Smooth muscle cell (in vitro differentiated cells): ENCODE measurements around the gene PAK5. TPM values are rescaled to one million over a fixed set of nuclear protein-coding genes. Genes with fewer than 3 reads are reported as not detected.

Source experiments
- DNase-seq: peaks from one replicate; lab custom pipeline; 2025; ENCODE audit not compliant: unreplicated experiment; lab: John Stamatoyannopoulos, UW
- H2AFZ ChIP-seq: fragments of 200-600 bp; sonication (generic); 2 replicates; pipeline ENCODE4 v1.6.0; 2016; ENCODE audit warnings: antibody characterized with exemption, low read depth, mild to moderate bottlenecking
- H3F3A ChIP-seq: fragments of 200-600 bp; sonication (generic); 2 replicates; pipeline ENCODE4 v1.6.0; 2017; ENCODE audit warnings: antibody characterized with exemption, low read depth
- H3K27ac ChIP-seq: fragments of 200-600 bp; sonication (generic); 2 replicates; pipeline ENCODE4 v1.5.1; 2016; ENCODE audit warnings: low read depth, mild to moderate bottlenecking
- H3K27me3 ChIP-seq: fragments of 200-600 bp; sonication (generic); 2 replicates; pipeline ENCODE4 v1.6.1; 2016; ENCODE audit warnings: low read depth, mild to moderate bottlenecking
- H3K36me3 ChIP-seq: fragments of 200-600 bp; sonication (generic); 2 replicates; pipeline ENCODE4 v1.5.1; 2016; ENCODE audit warnings: low read depth
- H3K4me1 ChIP-seq: fragments of 200-600 bp; sonication (generic); 2 replicates; pipeline ENCODE4 v1.5.1; 2016; ENCODE audit warnings: low read depth
- H3K4me2 ChIP-seq: fragments of 200-600 bp; sonication (generic); 2 replicates; pipeline ENCODE4 v1.6.0; 2016; ENCODE audit warnings: mild to moderate bottlenecking
- H3K4me3 ChIP-seq: fragments of 200-600 bp; sonication (generic); 2 replicates; pipeline ENCODE4 v1.5.1; 2016; ENCODE audit warnings: mild to moderate bottlenecking
- H3K79me2 ChIP-seq: fragments of 200-600 bp; sonication (generic); 2 replicates; pipeline ENCODE4 v1.6.0; 2016; ENCODE audit warnings: low read depth, mild to moderate bottlenecking
- H3K9ac ChIP-seq: fragments of 200-600 bp; sonication (generic); 2 replicates; pipeline ENCODE4 v1.6.0; 2016; ENCODE audit warnings: low read depth
- H3K9me3 ChIP-seq: fragments of 200-600 bp; sonication (generic); replicated peaks from 2 replicates; pipeline ENCODE4 v1.5.1; 2016; ENCODE audit warnings: low read depth
- H4K20me1 ChIP-seq: fragments of 200-600 bp; sonication (generic); 2 replicates; pipeline ENCODE4 v1.6.0; 2016; ENCODE audit warnings: low read depth
- CTCF ChIP-seq: fragments of 200-600 bp; sonication (generic); IDR thresholded peaks from 2 replicates; pipeline ENCODE4 v1.5.1; 2017; ENCODE audit warnings: borderline replicate concordance, mild to moderate bottlenecking, antibody characterized with exemption; ENCODE audit not compliant: insufficient read depth, poor library complexity, severe bottlenecking
- WGBS: methylation state at CpG from one replicate; pipeline ENCODE4 v1.1.7; 2016; ENCODE audit warnings: low lambda C conversion rate; 5-methylcytosine and 5-hydroxymethylcytosine counted together
- polyA plus RNA-seq: library from polyadenylated mRNA; unstranded; fragments of >200 nt; fragmentation: Nextera tagmentation; extraction: Ambion mirVana; gene quantifications from 2 replicates; pipeline ENCODE4 v1.2.1, GENCODE V29; 2016
- total RNA-seq: library from RNA; depleted of rRNA; stranded (reverse); fragments of >200 nt; gene quantifications from 2 replicates; pipeline ENCODE4 v1.2.3, GENCODE V29; 2014

PAK5 gene
- total and polyA plus RNA-seq, 2 experiments from 2014 or later: 0.13 TPM; not detected in 1

- H3K4me1 ChIP-seq: no peaks in the 10 kb centered on the region
- H3K4me3 ChIP-seq: no peak overlapping the region
- DNase-seq: no peak
- H3K36me3 ChIP-seq: no peaks in the 10 kb centered on the region
- no peak overlapping the region for H3K27ac ChIP-seq
- H3K79me2 ChIP-seq: no peaks in the 10 kb centered on the region
- no peaks in the 10 kb centered on the region for H3K9me3 ChIP-seq
- H3K27me3 ChIP-seq: no peaks in the 10 kb centered on the region
- H3K9ac ChIP-seq: no peak overlapping the region
- no peaks in the 10 kb centered on the region for H3F3A ChIP-seq
- H2AFZ ChIP-seq: no peak overlapping the region
- TF ChIP-seq CTCF: no peak
- H4K20me1 ChIP-seq: no peaks in the 10 kb centered on the region
- no peak overlapping the region for H3K4me2 ChIP-seq
Observed at GRCh38 chr20:9672981-9673380, 165.9 kb downstream of the PAK5 start.

DNA sequence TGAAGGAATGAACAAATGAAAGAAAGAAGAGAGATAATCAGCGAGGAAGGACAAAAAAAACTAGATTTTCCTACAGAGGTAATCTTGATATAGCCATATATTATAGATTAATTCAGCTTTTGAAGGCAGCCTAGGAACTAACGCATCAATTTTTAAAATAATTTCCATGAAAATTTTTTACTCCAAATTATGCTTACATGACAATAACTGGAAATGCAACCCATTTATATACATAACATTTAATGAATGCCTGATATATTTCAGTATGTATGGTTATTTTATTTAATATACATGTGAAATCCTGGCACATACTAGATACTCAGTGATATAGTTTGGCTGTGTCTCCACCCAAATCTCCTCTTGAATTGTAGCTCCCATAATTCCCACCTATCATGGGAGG, 166.8 kb downstream of the PAK5 start:
- H3K27me3 ChIP-seq: no peaks in the 10 kb centered on the region
- H3K4me3 ChIP-seq: no peak overlapping the region
- H3K9me3 ChIP-seq: no peaks in the 10 kb centered on the region
- no peaks in the 10 kb centered on the region for H3F3A ChIP-seq
- H2AFZ ChIP-seq: no peak overlapping the region
- H3K4me1 ChIP-seq: no peaks in the 10 kb centered on the region
- H3K9ac ChIP-seq: no peak overlapping the region
- DNase-seq: no peak
- no peak for TF ChIP-seq CTCF
- no peak overlapping the region for H3K4me2 ChIP-seq
- H3K36me3 ChIP-seq: no peaks in the 10 kb centered on the region
- no peaks in the 10 kb centered on the region for H4K20me1 ChIP-seq
- WGBS: 84% methylated on average over 2 of the region's 2 CpGs
- no peaks in the 10 kb centered on the region for H3K79me2 ChIP-seq
- no peak overlapping the region for H3K27ac ChIP-seq

- Histone ChIP-seq H3K9me3 (no peaks in the 10 kb centered on the region), H3K36me3 (no peaks in the 10 kb centered on the region), H3K4me1 (no peaks in the 10 kb centered on the region), H3F3A (no peaks in the 10 kb centered on the region), H3K4me3 (no peak overlapping the region), H4K20me1 (no peaks in the 10 kb centered on the region), H2AFZ (no peak overlapping the region), H3K27ac (no peak overlapping the region), H3K4me2 (no peak overlapping the region), H3K9ac (no peak overlapping the region), H3K79me2 (no peaks in the 10 kb centered on the region), H3K27me3 (no peaks in the 10 kb centered on the region)
- 69% methylated on average over 4 of the region's 4 CpGs for WGBS
- DNase-seq: no peak
- TF ChIP-seq CTCF: no peak
Observed at GRCh38 chr20:9668381-9668780, 170.5 kb downstream of the PAK5 start.

DNA sequence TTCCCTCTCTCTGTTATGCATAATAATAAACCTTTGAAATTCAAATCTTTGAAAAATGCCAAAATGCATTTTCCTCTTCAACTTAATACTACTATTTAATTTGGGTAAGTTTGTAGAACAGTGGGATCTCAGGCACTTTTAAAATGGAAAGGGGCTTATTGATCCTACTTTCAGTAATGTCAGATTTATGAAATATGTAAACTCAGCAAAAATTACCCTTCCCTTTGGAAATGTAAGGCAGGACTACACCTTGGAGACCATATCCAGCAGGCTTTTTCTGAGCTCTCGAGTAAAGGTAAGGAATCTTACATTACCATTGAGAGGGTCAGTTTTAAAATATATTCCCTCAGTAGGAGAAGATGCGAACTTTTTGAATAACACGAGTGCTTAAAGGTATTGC, 175.5 kb downstream of the PAK5 start:
- Histone ChIP-seq H3K4me3 (no peak overlapping the region), H2AFZ (no peak overlapping the region), H4K20me1 (no peaks in the 10 kb centered on the region), H3K9me3 (no peaks in the 10 kb centered on the region), H3K27me3 (no peaks in the 10 kb centered on the region), H3K27ac (no peak overlapping the region), H3F3A (no peaks in the 10 kb centered on the region), H3K4me1 (no peaks in the 10 kb centered on the region), H3K79me2 (no peaks in the 10 kb centered on the region), H3K9ac (no peak overlapping the region), H3K4me2 (no peak overlapping the region), H3K36me3 (no peaks in the 10 kb centered on the region)
- no peak for DNase-seq
- WGBS: 82% methylated on average over 3 of the region's 3 CpGs
- no peak for TF ChIP-seq CTCF
